ENCODE results near the gene TMED3. TPM values are rescaled to one million over a fixed set of nuclear protein-coding genes. Genes with fewer than 3 reads are reported as not detected.

TMED3 gene
- total and polyA plus RNA-seq, 4 experiments from 2014 or later = 20.2 to 81.0 (median 36.3) TPM

DNA sequence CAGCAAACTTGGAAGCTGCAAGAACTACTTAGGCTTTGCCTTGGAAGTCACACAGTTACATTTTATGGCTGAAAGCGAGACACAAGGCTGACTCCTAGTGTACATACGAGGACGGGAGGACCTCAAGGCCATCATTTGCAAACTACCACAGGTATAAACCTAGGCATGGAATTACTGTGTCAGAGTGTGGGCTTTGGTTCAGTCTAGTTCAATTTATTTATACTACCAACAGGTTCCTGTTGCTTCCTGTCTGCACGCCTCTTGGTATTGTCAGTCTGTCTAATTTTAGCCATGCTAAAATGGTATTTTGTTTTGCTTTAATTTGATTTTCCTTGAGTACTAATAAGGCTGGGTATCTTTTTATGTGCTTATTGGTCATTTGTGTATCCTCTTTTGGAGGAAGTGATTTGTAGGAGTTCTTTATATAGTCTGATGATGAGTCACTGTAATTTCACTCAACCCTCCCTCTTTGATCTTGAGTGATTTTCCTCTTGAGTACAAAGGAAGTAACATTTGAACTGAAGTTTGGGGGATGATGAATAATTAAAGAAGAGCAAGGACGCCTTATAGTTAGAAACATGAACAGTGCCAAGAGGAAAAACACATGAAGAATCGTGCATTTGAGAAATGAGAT is 20.2 kb upstream of the TMED3 start:
- no peaks in the 10 kb centered on the region for H3K4me1 ChIP-seq (ENCODE audit: insufficient read depth, low read length)
- no peaks in the 10 kb centered on the region for H3K9me3 ChIP-seq (ENCODE audit: control insufficient read depth in 1 of 2, low read length in 2 of 2)
- no peaks in the 10 kb centered on the region for H3K36me3 Mint-ChIP-seq
- no peak overlapping the region for H3K27ac Mint-ChIP-seq
- ChIA-PET CTCF (ENCODE audit: partially characterized antibody) (no interaction called here), POLR2A (ENCODE audit: partially characterized antibody) (no interaction called here)
- intact Hi-C loops (cut with micrococcal nuclease) = no loop called here
- H3K27ac ChIP-seq (ENCODE audit: low read depth, low read length) = no peak overlapping the region
- peaks cover 0 to 4% (median 1%) of the 10 kb centered on the region in 4 donors for H3K4me1 Mint-ChIP-seq
- H3K27me3 Mint-ChIP-seq = peaks cover 24 to 31% of the 10 kb centered on the region in 2 donors
- no peak overlapping the region for H3K4me3 Mint-ChIP-seq
- no peak overlapping the region for H3K4me3 ChIP-seq (ENCODE audit: low read length in 2 of 2)
- peaks cover 5% of the 10 kb centered on the region for H3K27me3 ChIP-seq (ENCODE audit: insufficient read depth, low read length)
- DNase-seq = no peak
- no peaks in the 10 kb centered on the region for H3K36me3 ChIP-seq (ENCODE audit: insufficient read depth, low read length)
- peaks cover 0 to 3% (median 0%) of the 10 kb centered on the region in 8 donors for H3K9me3 Mint-ChIP-seq

- Mint-ChIP-seq H3K27ac (no peak overlapping the region), H3K9me3 (peaks cover 0 to 2% (median 0%) of the 10 kb centered on the region in 8 donors), H3K27me3 (peaks cover 20 to 23% of the 10 kb centered on the region in 2 donors), H3K36me3 (no peaks in the 10 kb centered on the region), H3K4me1 (peaks cover 0 to 4% (median 1%) of the 10 kb centered on the region in 4 donors), H3K4me3 (no peak overlapping the region)
- ChIA-PET POLR2A (ENCODE audit: partially characterized antibody) (no interaction called here), CTCF (ENCODE audit: partially characterized antibody) (no interaction called here)
- Histone ChIP-seq H3K9me3 (ENCODE audit: control insufficient read depth in 1 of 2, low read length in 2 of 2) (no peaks in the 10 kb centered on the region), H3K36me3 (ENCODE audit: insufficient read depth, low read length) (no peaks in the 10 kb centered on the region), H3K27ac (ENCODE audit: low read depth, low read length) (no peak overlapping the region), H3K4me1 (ENCODE audit: insufficient read depth, low read length) (no peaks in the 10 kb centered on the region), H3K27me3 (ENCODE audit: insufficient read depth, low read length) (peaks cover 5% of the 10 kb centered on the region), H3K4me3 (ENCODE audit: low read length in 2 of 2) (no peak overlapping the region)
- intact Hi-C loops (cut with micrococcal nuclease) = no loop called here
- DNase-seq = no peak
Measured at GRCh38 chr15:79292011-79292410, 18.9 kb upstream of the TMED3 start.

GRCh38 chr15:79294075-79294474 is 16.8 kb upstream of the TMED3 start:
- POLR2A ChIA-PET (ENCODE audit: partially characterized antibody) = no interaction called here

DNA sequence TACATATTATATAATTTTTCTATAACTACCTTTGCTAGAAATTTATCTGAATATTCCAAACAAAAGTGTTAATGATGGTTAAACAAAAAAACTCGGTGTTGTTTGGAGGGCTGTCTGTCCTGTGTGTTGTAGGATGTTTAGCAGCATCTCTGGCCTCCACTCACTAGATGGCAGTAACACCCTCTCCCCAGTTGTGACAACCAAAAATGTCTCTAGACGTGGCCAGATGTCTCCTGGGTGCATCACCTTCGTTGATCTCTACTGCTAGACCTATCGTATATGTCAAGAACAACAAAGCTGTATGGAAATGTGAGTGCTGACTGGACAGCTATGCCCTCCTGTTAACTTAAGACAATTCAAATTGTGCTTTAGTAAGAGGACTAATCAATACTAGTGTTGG is 14.3 kb upstream of the TMED3 start:
- Mint-ChIP-seq H3K4me3 (no peak overlapping the region), H3K9me3 (no peaks in the 10 kb centered on the region), H3K36me3 (no peaks in the 10 kb centered on the region), H3K27ac (no peak overlapping the region), H3K27me3 (peaks cover 11 to 17% of the 10 kb centered on the region in 2 donors), H3K4me1 (no peaks in the 10 kb centered on the region)
- Histone ChIP-seq H3K27me3 (ENCODE audit: insufficient read depth, low read length) (no peaks in the 10 kb centered on the region), H3K4me3 (ENCODE audit: low read length in 2 of 2) (no peak overlapping the region), H3K4me1 (ENCODE audit: insufficient read depth, low read length) (no peaks in the 10 kb centered on the region), H3K36me3 (ENCODE audit: insufficient read depth, low read length) (no peaks in the 10 kb centered on the region), H3K9me3 (ENCODE audit: control insufficient read depth in 1 of 2, low read length in 2 of 2) (no peaks in the 10 kb centered on the region), H3K27ac (ENCODE audit: low read depth, low read length) (no peak overlapping the region)
- intact Hi-C loops (cut with micrococcal nuclease) = no loop called here
- no peak for DNase-seq
- CTCF ChIA-PET (ENCODE audit: partially characterized antibody) = no interaction called here
- POLR2A ChIA-PET (ENCODE audit: partially characterized antibody) = no interaction called here

More at GRCh38 chr15:79294075-79294474, 16.8 kb upstream of the TMED3 start:
- CTCF ChIA-PET (ENCODE audit: partially characterized antibody) = interaction anchor here (1.2 kb wide), 1 partner anchor 560 kb away, joined by 3 read pairs; no protein-coding TSS in a partner anchor
- Mint-ChIP-seq H3K4me3 (no peak overlapping the region), H3K27ac (no peak overlapping the region), H3K27me3 (peaks cover 13 to 14% of the 10 kb centered on the region in 2 donors), H3K9me3 (no peaks in the 10 kb centered on the region), H3K4me1 (peaks cover 0 to 4% (median 1%) of the 10 kb centered on the region in 4 donors), H3K36me3 (no peaks in the 10 kb centered on the region)
- H3K4me1 ChIP-seq (ENCODE audit: insufficient read depth, low read length) = no peaks in the 10 kb centered on the region
- intact Hi-C loops (cut with micrococcal nuclease) = no loop called here
- no peaks in the 10 kb centered on the region for H3K9me3 ChIP-seq (ENCODE audit: control insufficient read depth in 1 of 2, low read length in 2 of 2)
- H3K36me3 ChIP-seq (ENCODE audit: insufficient read depth, low read length) = no peaks in the 10 kb centered on the region
- H3K27me3 ChIP-seq (ENCODE audit: insufficient read depth, low read length) = no peaks in the 10 kb centered on the region
- H3K27ac ChIP-seq (ENCODE audit: low read depth, low read length) = no peak overlapping the region
- no peak for DNase-seq
- no peak overlapping the region for H3K4me3 ChIP-seq (ENCODE audit: low read length in 2 of 2)

- no peaks in the 10 kb centered on the region for H3K4me1 Mint-ChIP-seq
- intact Hi-C loops (cut with micrococcal nuclease) = no loop called here
- no peaks in the 10 kb centered on the region for H3K36me3 Mint-ChIP-seq
- H3K27ac ChIP-seq (ENCODE audit: low read depth, low read length) = no peak overlapping the region
- H3K4me3 Mint-ChIP-seq = no peak overlapping the region
- H3K27me3 ChIP-seq (ENCODE audit: insufficient read depth, low read length) = no peaks in the 10 kb centered on the region
- no peaks in the 10 kb centered on the region for H3K9me3 Mint-ChIP-seq
- DNase-seq = no peak
- no peaks in the 10 kb centered on the region for H3K9me3 ChIP-seq (ENCODE audit: control insufficient read depth in 1 of 2, low read length in 2 of 2)
- no peaks in the 10 kb centered on the region for H3K36me3 ChIP-seq (ENCODE audit: insufficient read depth, low read length)
- ChIA-PET POLR2A (ENCODE audit: partially characterized antibody) (no interaction called here), CTCF (ENCODE audit: partially characterized antibody) (no interaction called here)
- no peak overlapping the region for H3K27ac Mint-ChIP-seq
- no peaks in the 10 kb centered on the region for H3K4me1 ChIP-seq (ENCODE audit: insufficient read depth, low read length)
- peaks cover 18 to 20% of the 10 kb centered on the region in 2 donors for H3K27me3 Mint-ChIP-seq
- no peak overlapping the region for H3K4me3 ChIP-seq (ENCODE audit: low read length in 2 of 2)
Measured at GRCh38 chr15:79299126-79299840, 11.6 kb upstream of the TMED3 start.

GRCh38 chr15:79299841-79300235 is 11.1 kb upstream of the TMED3 start:
- H3K27ac ChIP-seq (ENCODE audit: low read depth, low read length) = no peak overlapping the region
- Mint-ChIP-seq H3K9me3 (no peaks in the 10 kb centered on the region), H3K27ac (peak overlapping the region in 1 of 7 donors; percentile 33), H3K4me3 (no peak overlapping the region), H3K27me3 (peaks cover 22 to 23% of the 10 kb centered on the region in 2 donors), H3K36me3 (no peaks in the 10 kb centered on the region), H3K4me1 (no peaks in the 10 kb centered on the region)
- intact Hi-C loops (cut with micrococcal nuclease) = no loop called here
- ChIA-PET POLR2A (ENCODE audit: partially characterized antibody) (no interaction called here), CTCF (ENCODE audit: partially characterized antibody) (no interaction called here)
- no peaks in the 10 kb centered on the region for H3K36me3 ChIP-seq (ENCODE audit: insufficient read depth, low read length)
- H3K4me3 ChIP-seq (ENCODE audit: low read length in 2 of 2) = no peak overlapping the region
- no peaks in the 10 kb centered on the region for H3K27me3 ChIP-seq (ENCODE audit: insufficient read depth, low read length)
- DNase-seq = no peak
- H3K9me3 ChIP-seq (ENCODE audit: control insufficient read depth in 1 of 2, low read length in 2 of 2) = no peaks in the 10 kb centered on the region
- H3K4me1 ChIP-seq (ENCODE audit: insufficient read depth, low read length) = no peaks in the 10 kb centered on the region

GRCh38 chr15:79307251-79307650 is 3.7 kb upstream of the TMED3 start:
- Mint-ChIP-seq H3K27ac (no peak overlapping the region), H3K4me3 (no peak overlapping the region), H3K36me3 (peaks cover 4 to 6% of the 10 kb centered on the region in 2 donors), H3K4me1 (peaks cover 6 to 14% (median 10%) of the 10 kb centered on the region in 4 donors), H3K9me3 (no peaks in the 10 kb centered on the region), H3K27me3 (peaks cover 17 to 25% of the 10 kb centered on the region in 2 donors)
- no peak for DNase-seq
- H3K36me3 ChIP-seq (ENCODE audit: insufficient read depth, low read length) = no peaks in the 10 kb centered on the region
- H3K27me3 ChIP-seq (ENCODE audit: insufficient read depth, low read length) = no peaks in the 10 kb centered on the region
- CTCF ChIA-PET (ENCODE audit: partially characterized antibody) = no interaction called here
- POLR2A ChIA-PET (ENCODE audit: partially characterized antibody) = no interaction called here
- no peak overlapping the region for H3K27ac ChIP-seq (ENCODE audit: low read depth, low read length)
- no peaks in the 10 kb centered on the region for H3K9me3 ChIP-seq (ENCODE audit: control insufficient read depth in 1 of 2, low read length in 2 of 2)
- no peak overlapping the region for H3K4me3 ChIP-seq (ENCODE audit: low read length in 2 of 2)
- H3K4me1 ChIP-seq (ENCODE audit: insufficient read depth, low read length) = peaks cover 8% of the 10 kb centered on the region
- intact Hi-C loops (cut with micrococcal nuclease) = no loop called here
